Neutrophil (primary cell): Measurements from ENCODE around the gene HEMK1.

Source experiments
- H3K27ac ChIP-seq: fragments of 200-600 bp; sonication (generic); 2 replicates; pipeline ENCODE4 v1.5.1; 2016; ENCODE audit warnings: mild to moderate bottlenecking, moderate library complexity
- H3K27me3 ChIP-seq: fragments of 200-600 bp; sonication (generic); 2 replicates; pipeline ENCODE4 v1.6.0; 2016; ENCODE audit warnings: mild to moderate bottlenecking
- H3K36me3 ChIP-seq: fragments of 200-600 bp; sonication (generic); 2 replicates; pipeline ENCODE4 v1.5.1; 2017
- H3K4me1 ChIP-seq, 2 experiments: fragments of 200-600 bp in 1 of 2; sonication (generic) in 1 of 2; 1 replicate in 1 of 2; 2 replicates in 1 of 2; pipeline versions ENCODE4 v1.5.1 to v1.6.1; 2013 to 2016; ENCODE audit warnings: low read depth in 1 of 2, low read length in 1 of 2, mild to moderate bottlenecking in 1 of 2, moderate library complexity in 1 of 2; ENCODE audit not compliant: control insufficient read depth in 1 of 2, insufficient read depth in 1 of 2
- H3K4me3 ChIP-seq, 2 experiments: fragments of 200-600 bp in 1 of 2; sonication (generic) in 1 of 2; 1 replicate in 1 of 2; 2 replicates in 1 of 2; pipeline ENCODE4 v1.5.1; 2013 to 2016; ENCODE audit warnings: low read depth in 1 of 2, low read length in 1 of 2, mild to moderate bottlenecking in 1 of 2, moderate library complexity in 1 of 2
- H3K9me3 ChIP-seq: fragments of 200-600 bp; sonication (generic); 2 replicates; pipeline ENCODE4 v1.5.1; 2016
- CTCF ChIP-seq: fragments of 200-600 bp; sonication (generic); IDR thresholded peaks from 2 replicates; pipeline ENCODE4 v1.5.1; 2016; ENCODE audit warnings: antibody characterized with exemption

Gene HEMK1

DNA sequence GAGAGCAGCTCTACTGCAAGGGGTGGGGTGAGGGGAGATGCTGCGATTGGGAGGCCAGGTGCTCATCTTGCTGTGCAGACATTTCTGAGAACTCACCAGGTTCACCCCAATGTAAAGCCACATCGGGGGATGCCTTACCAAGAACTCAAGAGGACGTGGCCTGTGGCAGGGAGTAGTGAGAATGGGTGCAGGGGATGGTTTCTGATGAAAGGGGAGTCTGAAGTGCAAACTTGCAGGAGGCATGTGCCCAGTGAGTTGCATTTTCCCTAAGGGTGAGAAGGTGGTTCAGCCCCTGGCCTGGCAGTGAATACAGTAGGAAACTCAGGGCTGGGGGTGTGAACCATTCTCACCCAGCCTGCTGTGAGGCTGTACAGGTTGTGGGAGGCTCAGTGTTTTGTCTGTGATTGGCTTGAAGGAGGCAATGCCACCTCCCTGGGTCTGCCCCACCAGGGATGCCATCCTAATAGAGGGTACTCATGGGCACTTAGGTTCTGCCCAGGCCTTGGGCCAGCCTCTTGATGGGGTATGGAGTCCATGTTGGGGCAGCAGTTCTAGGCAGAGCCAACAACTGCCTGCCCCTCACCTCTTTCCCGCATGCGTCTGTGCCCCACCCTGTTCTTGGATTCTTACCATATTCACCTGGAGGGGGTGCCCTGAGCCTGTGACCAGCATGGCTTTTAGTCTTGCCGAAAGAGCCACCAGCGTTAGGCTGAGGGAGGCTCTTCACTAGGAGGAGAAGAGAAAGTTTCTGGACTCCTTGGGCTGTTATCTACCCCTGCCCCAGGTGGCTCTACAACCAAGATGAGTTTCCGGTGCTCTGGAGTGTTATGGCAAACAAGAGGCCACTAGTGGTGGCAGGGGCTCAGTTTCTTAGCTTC, 4.5 kb downstream of the HEMK1 start:
- no peak for TF ChIP-seq CTCF
- Histone ChIP-seq H3K9me3 (no peaks in the 10 kb centered on the region), H3K27me3 (no peaks in the 10 kb centered on the region), H3K27ac (no peak overlapping the region), H3K4me1 (peaks cover 14 to 18% of the 10 kb centered on the region in 2 experiments), H3K4me3 (no peak overlapping the region), H3K36me3 (no peaks in the 10 kb centered on the region)

DNA sequence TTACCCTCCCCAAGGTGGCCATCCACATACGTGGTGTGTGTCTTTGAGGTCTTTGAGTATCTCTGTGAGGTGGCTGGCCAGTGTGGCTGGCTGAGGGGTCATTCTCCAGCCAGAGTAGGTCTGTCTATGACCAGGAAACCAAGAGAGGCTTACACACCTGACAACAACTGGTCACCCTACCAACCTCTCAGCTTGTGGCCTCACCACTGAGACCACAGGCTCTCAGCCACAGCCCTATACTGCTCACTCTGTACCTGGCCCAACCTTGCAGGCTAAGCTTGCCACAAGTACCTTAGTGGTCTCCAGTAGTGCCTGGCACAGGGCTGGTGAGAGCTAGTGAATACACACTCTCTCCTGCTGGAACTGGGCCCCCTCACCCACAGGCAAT, 5.1 kb downstream of the HEMK1 start:
- no peak overlapping the region for H3K27ac ChIP-seq
- H3K36me3 ChIP-seq, result no peaks in the 10 kb centered on the region

DNA sequence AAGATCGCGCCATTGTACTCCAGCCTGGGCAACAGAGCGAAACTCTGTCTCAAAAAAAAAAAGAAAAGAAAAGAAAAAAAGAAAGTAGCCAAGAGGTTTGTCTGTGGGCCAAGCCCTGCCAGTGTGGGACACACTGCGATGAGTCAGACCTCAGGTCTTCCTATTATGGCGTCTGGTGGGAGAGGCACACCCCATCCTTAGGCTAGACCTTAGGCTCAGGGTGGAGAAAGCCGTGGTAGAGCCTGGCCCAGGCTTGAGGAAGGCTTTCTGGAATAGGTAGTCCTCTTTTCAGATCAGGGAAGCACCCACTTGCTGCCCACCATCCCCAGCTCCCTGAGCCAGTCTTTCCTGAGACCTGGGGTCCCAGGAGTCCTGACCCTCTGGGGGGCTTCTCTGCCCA, 6.0 kb downstream of the HEMK1 start:
- no peak for TF ChIP-seq CTCF
- Histone ChIP-seq H3K4me1 (peaks cover 4 to 6% of the 10 kb centered on the region in 2 experiments), H3K36me3 (no peaks in the 10 kb centered on the region), H3K27ac (no peak overlapping the region), H3K9me3 (no peaks in the 10 kb centered on the region), H3K4me3 (no peak overlapping the region), H3K27me3 (no peaks in the 10 kb centered on the region)

More for the DNA sequence above, 5.1 kb downstream of the HEMK1 start:
- H3K4me3 ChIP-seq, result no peak overlapping the region
- no peaks in the 10 kb centered on the region for H3K9me3 ChIP-seq
- TF ChIP-seq CTCF, result no peak
- peaks cover 11 to 13% of the 10 kb centered on the region in 2 experiments for H3K4me1 ChIP-seq
- no peaks in the 10 kb centered on the region for H3K27me3 ChIP-seq

DNA sequence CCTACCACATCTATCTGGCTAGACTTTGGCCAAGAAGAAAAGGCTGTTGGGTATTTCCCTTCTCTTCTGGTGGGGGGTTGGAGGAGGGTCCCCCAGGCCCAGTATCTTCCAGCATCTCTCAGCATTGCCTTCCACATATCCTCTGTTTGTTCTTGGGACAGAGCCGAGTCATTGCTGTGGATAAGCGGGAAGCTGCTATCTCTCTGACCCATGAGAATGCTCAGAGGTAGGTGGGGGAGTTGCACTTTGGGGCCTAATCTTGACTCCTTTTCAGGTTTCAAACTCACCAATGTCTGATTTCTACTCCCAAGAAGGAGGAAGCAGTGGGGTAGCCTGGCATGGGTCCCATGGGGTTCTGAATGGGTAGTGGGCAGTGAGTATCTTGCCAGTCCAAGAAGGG, 8.0 kb downstream of the HEMK1 start:
- peaks cover under 1 to 1% of the 10 kb centered on the region in 2 experiments for H3K4me1 ChIP-seq
- no peak overlapping the region for H3K4me3 ChIP-seq
- no peaks in the 10 kb centered on the region for H3K9me3 ChIP-seq
- no peak overlapping the region for H3K27ac ChIP-seq
- no peaks in the 10 kb centered on the region for H3K36me3 ChIP-seq
- no peaks in the 10 kb centered on the region for H3K27me3 ChIP-seq
- TF ChIP-seq CTCF, result no peak

GRCh38 chr3:50580683-50581458, 11.5 kb downstream of the HEMK1 start:
- Histone ChIP-seq H3K4me1 (peaks cover 10 to 11% of the 10 kb centered on the region in 2 experiments), H3K36me3 (no peaks in the 10 kb centered on the region)

More at GRCh38 chr3:50580683-50581458, 11.5 kb downstream of the HEMK1 start:
- no peaks in the 10 kb centered on the region for H3K27me3 ChIP-seq
- no peak overlapping the region for H3K4me3 ChIP-seq
- no peaks in the 10 kb centered on the region for H3K9me3 ChIP-seq
- H3K27ac ChIP-seq, result no peak overlapping the region
- no peak for TF ChIP-seq CTCF
